ENCODE results near the gene FAM163A.
"Not testable (repeated sequence)": the region's sequence is repeated elsewhere in the genome, so short reads cannot be mapped to it uniquely, and the experiment has no call there.

DNA sequence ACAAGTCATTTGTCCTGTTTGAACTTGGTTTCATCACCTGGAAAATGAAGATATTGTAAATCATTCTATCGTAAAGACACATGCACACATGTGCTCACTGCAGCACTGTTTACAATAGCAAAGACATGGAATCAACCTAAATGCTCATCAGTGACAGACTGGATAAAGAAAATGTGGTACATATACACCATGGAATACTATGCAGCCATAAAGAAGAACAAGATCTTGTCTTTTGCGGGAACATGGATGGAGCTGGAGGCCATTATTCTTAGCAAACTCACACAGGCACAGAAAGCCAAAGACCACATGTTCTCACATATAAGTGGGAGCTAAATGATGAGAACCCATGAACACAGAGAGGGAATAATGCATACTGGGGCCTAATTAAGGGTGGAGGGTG is 61.3 kb downstream of the FAM163A start:
- TF ChIP-seq, protein P1, sequence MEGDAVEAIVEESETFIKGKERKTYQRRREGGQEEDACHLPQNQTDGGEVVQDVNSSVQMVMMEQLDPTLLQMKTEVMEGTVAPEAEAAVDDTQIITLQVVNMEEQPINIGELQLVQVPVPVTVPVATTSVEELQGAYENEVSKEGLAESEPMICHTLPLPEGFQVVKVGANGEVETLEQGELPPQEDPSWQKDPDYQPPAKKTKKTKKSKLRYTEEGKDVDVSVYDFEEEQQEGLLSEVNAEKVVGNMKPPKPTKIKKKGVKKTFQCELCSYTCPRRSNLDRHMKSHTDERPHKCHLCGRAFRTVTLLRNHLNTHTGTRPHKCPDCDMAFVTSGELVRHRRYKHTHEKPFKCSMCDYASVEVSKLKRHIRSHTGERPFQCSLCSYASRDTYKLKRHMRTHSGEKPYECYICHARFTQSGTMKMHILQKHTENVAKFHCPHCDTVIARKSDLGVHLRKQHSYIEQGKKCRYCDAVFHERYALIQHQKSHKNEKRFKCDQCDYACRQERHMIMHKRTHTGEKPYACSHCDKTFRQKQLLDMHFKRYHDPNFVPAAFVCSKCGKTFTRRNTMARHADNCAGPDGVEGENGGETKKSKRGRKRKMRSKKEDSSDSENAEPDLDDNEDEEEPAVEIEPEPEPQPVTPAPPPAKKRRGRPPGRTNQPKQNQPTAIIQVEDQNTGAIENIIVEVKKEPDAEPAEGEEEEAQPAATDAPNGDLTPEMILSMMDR (IDR thresholded peaks at IDR 0.05) = not testable (repeated sequence)
- not testable (repeated sequence) for TF ChIP-seq POLR2A, POLR2AphosphoS5 (IDR thresholded peaks at IDR 0.05)

All from prostate gland (tissue), 2 donors.